ENCODE results near the gene NLRP5. TPM values are rescaled to one million over a fixed set of nuclear protein-coding genes. Genes with fewer than 3 reads are reported as not detected.

NLRP5 gene
- total RNA-seq, 2 experiments from 2014 or later: not detected

GRCh38 chr19:56110515-56111448 lies 124.2 kb downstream of the NLRP5 start:
- no peak overlapping the region for H3K4me3 Mint-ChIP-seq
- TF ChIP-seq CTCF (IDR thresholded peaks at IDR 0.05): no peak
- POLR2A ChIA-PET: no interaction called here
- H3K27ac Mint-ChIP-seq: no peak overlapping the region
- peaks cover 6% of the 10 kb centered on the region for H3K36me3 Mint-ChIP-seq (ENCODE audit: low read depth)
- intact Hi-C loops (cut with micrococcal nuclease): no loop called here
- H3K27me3 Mint-ChIP-seq: no peaks in the 10 kb centered on the region
- no peaks in the 10 kb centered on the region for H3K9me3 Mint-ChIP-seq
- no peak for DNase-seq
- CTCF ChIA-PET: no interaction called here
- ATAC-seq: no peak
- peaks cover 64% of the 10 kb centered on the region for H3K4me1 Mint-ChIP-seq (ENCODE audit: low read depth)

Other genes starting within 250 kb of the NLRP5 start
- gene NLRP9, start 248.4 kb upstream of the NLRP5 start, total RNA-seq: not detected
- gene RFPL4A, start 227.7 kb upstream of the NLRP5 start, total RNA-seq: not detected
- gene RFPL4AL1, start 217.7 kb upstream of the NLRP5 start, total RNA-seq: not detected
- gene NLRP11, start 154.8 kb upstream of the NLRP5 start, total RNA-seq: under 1 TPM in 1 of 2 experiments, not detected in 1; 0.14 TPM
- gene NLRP4, start 150.2 kb upstream of the NLRP5 start, total RNA-seq: not detected
- not detected for gene NLRP13, start 54.4 kb upstream of the NLRP5 start, total RNA-seq
- not detected for gene NLRP8, start 38.9 kb upstream of the NLRP5 start, total RNA-seq
- gene ZNF787, start 134.5 kb downstream of the NLRP5 start, total RNA-seq: 10 to 100 TPM; 24.2 to 25.8 TPM
- 10 to 100 TPM; 25.3 to 35.2 TPM for gene ZNF444, start 154.5 kb downstream of the NLRP5 start, total RNA-seq
- gene GALP, start 189.2 kb downstream of the NLRP5 start, total RNA-seq: not detected
- gene ZSCAN5B, start 211.0 kb downstream of the NLRP5 start, total RNA-seq: not detected
- not detected for gene ZSCAN5C, start 215.5 kb downstream of the NLRP5 start, total RNA-seq

All from activated CD8-positive, alpha-beta T cell treated with anti-CD3 and anti-CD28 coated beads for 36 hours (primary cell).